GM19372 (cell line): ENCODE results near the gene MLN.

Source experiments
- ATAC-seq: cut with Tn5 transposase; IDR thresholded peaks from one replicate; pipeline ENCODE4 v1.9.1; 2021; ENCODE audit warnings: mild to moderate bottlenecking, low read depth, moderate library complexity; ENCODE audit not compliant: unreplicated experiment

The MLN gene

DNA sequence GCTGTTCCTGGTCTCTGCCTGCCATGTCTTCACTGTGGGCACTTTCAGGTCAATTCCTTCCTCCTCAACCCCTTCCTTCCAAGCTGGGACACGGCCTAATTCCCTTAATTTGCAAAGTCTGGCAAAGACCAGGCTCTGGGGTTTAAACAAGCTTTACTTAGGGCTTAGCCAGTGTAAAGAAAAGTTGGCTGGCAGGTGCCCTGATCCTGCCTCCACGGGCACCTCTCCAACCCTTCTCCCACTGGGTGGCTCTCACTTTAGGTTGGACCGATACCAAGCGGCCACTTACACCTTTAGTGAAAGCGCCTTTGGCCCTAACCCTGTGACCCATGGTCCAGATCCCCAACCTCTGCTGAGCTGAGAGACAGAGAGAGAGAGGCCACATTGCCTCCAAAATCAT, 13.7 kb upstream of the MLN start:
- ATAC-seq = no peak

- no peak for ATAC-seq
Observed at GRCh38 chr6:33816911-33817310, 13.1 kb upstream of the MLN start.

GRCh38 chr6:33815854-33816253, 12.1 kb upstream of the MLN start:
- no peak for ATAC-seq

DNA sequence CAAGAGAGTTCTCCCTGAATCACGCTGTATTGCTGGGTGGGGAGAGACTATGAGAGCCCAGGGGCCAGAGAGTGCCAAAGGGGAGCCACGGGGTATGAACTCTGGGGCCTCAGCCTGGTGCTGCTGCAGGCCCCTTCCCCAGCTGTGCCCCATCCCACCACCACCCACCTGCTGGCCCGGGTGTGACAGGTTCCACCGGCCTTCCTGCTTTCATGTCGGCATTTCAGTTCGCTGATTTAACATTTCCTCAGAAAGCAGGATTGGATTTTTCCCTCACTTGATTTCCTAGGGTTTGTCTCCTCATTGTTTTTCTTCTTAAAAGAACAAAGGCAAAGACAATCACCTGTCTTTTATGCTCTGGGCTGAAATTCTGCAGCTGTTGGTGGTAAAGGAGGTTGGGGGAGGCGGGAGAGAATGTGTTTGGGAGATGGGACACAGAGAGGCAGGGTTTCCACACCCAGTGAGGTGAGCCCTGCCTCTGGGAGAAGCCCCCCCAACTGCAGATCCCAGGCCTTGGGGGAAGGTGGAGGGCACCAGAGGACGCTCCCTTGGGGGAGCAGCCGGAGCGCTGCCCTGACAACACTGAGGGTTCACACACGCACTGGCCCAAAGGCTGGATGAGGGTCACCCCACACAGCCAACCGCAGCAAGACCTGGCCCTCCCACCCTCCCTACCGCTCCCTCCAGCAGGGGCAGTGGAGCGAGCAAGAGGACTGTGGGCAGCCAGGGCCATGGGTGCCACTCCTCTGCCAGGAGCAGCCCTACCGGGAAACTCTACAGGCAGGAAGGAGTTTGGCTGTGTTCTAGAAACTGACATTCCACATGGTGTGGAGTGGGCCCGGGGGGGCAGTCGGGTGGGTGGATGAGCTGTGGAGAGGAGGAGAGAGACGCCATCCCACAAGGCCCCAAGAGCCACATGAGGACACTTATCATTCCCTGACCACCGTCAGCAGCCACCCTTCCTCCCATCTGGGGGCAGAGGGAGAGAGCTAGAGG, 10.5 kb upstream of the MLN start:
- no peak for ATAC-seq

DNA sequence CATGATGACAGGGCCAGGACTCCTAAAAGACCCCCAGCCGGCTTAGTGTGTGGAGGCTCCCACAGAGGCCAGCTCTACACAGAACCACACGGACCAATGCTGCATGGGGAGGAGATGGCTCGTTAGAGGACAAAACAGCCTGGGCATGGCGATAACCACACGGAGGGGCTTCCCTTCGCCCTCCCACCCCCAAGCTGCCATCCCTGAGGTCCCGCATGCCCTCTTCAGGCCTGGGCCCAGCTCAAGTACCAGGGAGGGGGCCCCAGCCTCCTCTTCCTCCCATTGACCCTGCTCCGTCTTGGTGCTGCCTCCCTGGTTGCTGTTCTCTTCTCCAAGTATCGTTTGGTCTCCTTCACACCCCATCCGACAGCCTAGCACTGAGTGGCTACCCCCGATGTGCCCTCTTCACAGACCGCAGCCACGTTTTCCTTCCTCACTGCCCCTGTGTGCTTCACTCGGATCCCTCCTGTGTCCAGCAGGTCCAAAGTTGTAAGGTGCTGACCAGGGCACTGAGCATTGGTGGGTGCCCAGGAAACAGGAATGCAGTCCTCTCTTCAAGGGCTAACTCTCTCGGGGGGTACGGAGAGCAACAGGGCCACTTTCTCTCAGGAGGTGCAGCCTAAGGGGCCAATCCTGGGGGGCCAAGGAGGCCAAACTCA, 9.6 kb upstream of the MLN start:
- ATAC-seq = no peak

GRCh38 chr6:33812669-33813068, 8.9 kb upstream of the MLN start:
- ATAC-seq = no peak

DNA sequence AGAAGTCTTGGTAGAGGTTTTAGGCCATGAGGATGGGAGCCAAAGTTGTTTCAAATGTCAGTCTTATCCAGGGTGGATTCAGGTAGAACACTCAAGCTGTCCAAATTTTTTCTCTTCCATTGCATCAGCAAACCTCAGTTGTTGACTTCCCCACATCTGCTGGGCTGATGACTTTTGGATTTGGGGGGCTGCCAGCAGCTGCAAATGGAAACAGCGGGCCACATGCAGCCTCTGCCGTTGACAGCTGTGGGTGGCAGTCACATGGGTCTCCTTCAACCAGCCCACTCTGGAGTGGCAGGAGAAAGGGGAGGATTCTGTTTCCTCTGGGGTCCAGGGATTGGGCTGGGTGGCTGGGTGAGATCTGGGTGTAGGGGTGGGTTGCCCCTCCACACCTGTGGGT, 5.8 kb upstream of the MLN start:
- ATAC-seq = no peak

GRCh38 chr6:33808641-33809180, 4.9 kb upstream of the MLN start:
- ATAC-seq = no peak

DNA sequence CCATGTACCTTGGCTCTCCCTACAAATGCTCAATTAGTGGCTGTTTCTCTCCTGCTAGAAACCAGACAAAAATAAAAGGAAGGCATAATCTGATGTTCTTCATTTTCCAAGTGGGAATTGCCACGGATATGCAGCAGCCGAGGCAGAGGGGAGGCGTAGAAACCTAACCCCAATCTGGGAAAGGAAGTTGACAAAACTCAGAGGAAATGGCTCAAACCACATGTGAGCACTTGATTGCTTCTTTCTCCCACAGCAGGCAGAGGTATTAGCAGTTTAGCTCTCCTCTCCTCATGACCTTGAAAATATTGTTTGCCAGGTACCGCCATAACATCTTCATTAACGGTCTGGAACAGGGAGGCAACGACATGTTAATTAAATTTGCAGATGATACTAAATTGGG, 3.8 kb upstream of the MLN start:
- no peak for ATAC-seq

GRCh38 chr6:33806841-33807240, 3.0 kb upstream of the MLN start:
- no peak for ATAC-seq

DNA sequence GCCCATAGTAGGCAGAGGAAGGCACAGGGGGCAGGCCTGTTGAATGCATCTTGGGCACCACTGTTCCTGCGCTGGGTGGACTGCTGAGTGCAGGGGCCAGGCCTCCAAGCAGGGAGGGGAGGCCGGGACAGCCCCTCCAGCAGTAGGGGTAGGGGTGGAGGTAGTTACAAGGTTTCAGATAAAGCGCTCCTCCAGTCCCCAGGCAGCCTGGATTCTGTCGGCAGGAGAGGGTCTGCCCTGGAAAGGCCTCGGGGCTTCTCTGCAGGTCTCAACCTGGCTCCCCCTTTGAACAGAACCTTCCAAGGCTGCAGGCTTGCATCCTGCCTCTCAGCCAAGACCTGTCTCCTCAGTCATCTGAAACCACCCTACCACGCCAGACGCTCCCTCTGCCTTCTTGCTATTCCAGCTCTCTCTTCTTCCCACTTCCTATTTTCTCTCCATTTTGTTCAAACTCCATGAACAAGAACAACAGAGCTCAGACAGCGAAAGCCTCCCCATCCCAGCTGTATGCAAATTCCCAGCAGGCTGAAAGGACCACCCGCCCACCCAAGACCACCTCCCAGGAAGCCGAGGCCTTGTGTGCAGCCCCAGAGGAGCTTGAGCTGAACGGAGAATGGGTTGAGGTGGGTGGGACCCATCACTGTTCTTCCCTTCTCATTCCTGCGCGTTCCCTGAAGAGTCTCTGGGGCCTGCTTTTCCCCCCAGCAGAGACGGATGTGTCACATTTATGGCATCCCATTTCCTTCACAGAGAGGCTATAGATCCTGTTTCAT, 1.4 kb downstream of the MLN start:
- ATAC-seq = no peak

GRCh38 chr6:33801611-33802010, 2.2 kb downstream of the MLN start:
- ATAC-seq = no peak

- ATAC-seq = no peak
Observed at GRCh38 chr6:33800248-33800969, 3.4 kb downstream of the MLN start.

GRCh38 chr6:33799454-33800113, 4.2 kb downstream of the MLN start:
- no peak for ATAC-seq

- no peak for ATAC-seq
Observed at GRCh38 chr6:33798343-33798848, 5.4 kb downstream of the MLN start.

- ATAC-seq = no peak
Observed at GRCh38 chr6:33797626-33798342, 6.0 kb downstream of the MLN start.

- no peak for ATAC-seq
Observed at GRCh38 chr6:33794910-33795623, 8.7 kb downstream of the MLN start.

DNA sequence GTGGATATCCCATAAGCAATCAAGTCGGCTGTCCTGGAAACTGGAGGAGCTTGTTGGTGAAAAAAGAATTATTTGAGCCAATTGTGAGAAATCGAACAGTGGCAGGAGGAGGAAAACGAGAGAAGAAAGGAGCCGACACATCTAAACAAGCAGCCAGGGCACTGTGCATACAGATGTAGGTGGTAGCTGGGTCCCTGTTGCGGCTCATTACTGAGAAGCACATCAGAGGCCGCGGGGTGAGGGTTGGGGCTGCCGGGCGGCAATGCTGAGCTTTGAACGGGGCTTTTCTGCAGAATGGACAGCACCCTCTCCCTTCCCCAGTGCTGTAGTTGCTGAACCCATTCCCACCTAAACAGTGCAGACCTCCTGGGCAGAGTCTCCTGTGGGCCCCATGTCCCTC, 10.8 kb downstream of the MLN start:
- no peak for ATAC-seq
